ENCODE results near the gene SPTLC2.

The SPTLC2 gene

DNA sequence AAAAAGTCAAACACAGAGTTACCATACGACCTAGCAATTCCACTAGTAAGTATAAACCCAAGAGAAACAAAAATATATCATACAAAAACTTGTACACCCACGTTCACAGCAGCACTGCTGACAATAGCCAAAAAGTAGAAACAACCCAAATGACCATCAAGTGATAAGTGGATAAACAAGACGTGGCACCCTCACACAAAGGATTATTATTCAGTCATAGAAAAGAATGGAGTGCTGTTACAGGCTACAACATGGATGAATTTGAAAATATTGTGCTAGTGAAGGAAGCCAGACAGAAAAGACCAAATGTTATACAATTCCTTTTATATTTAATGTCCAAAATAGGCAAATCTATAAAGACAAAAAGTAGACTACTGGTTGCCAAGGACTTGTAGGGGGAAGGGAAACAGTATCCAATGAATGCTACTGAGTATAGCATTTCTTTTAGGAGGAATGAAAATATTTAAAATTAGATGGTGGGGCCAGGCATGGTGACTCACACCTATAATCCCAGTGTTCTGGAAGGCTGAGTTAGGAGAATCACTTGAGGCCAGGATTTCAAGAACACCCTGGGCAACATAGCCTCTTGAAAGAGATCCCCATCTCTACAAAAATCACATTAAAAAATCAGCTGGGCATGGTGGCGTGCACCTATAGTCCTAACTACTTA lies 41.9 kb downstream of the SPTLC2 start:
- Histone ChIP-seq H3K27ac (ENCODE audit: low read length) (no peak overlapping the region), H4K20me1 (ENCODE audit: insufficient read depth, low read length) (no peaks in the 10 kb centered on the region), H3K4me3 (ENCODE audit: low read length) (no peak overlapping the region), H2AFZ (ENCODE audit: low read length) (no peak overlapping the region), H3K36me3 (replicated peaks; ENCODE audit: insufficient read depth, low read length) (no peaks in the 10 kb centered on the region), H3K9ac (ENCODE audit: low read length) (no peak overlapping the region), H3F3A (ENCODE audit: insufficient read depth, low read length) (no peaks in the 10 kb centered on the region), H3K4me2 (ENCODE audit: low read depth, low read length) (no peak overlapping the region), H3K4me1 (ENCODE audit: low read length) (no peaks in the 10 kb centered on the region), H3K9me2 (replicated peaks; ENCODE audit: insufficient read depth, low read length) (no peaks in the 10 kb centered on the region), H3K27me3 (replicated peaks; ENCODE audit: insufficient read depth, low read length) (no peaks in the 10 kb centered on the region), H3K79me2 (ENCODE audit: low read length) (no peaks in the 10 kb centered on the region), H3K9me3 (replicated peaks; ENCODE audit: insufficient read depth, low read length) (no peaks in the 10 kb centered on the region)
- DNase-seq, result no peak
- TF ChIP-seq EZH2 (optimal IDR thresholded peaks at IDR 0.05; ENCODE audit: low read depth, low read length), result no peak

DNA sequence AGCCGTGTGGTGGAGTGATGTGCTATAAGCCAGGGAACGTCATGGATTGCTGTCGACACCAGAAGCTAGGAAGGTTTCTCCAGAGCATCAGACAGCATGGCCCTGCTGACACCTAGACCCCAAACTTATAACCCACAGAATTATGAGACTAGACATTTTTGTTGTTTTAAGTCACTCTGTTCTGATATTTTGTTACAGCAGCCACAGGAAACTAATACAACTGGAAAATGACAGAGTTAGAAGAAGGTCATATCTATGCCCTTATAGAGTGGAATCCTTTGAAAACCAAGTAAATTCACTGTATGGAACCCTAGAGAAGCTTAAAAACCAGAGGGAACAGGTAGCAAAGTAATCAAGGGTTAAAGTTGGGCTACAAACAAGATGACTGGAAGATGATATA lies 42.5 kb downstream of the SPTLC2 start:
- no peaks in the 10 kb centered on the region for H3K9me2 ChIP-seq (replicated peaks; ENCODE audit: insufficient read depth, low read length)
- no peak overlapping the region for H3K4me3 ChIP-seq (ENCODE audit: low read length)
- H3F3A ChIP-seq (ENCODE audit: insufficient read depth, low read length), result no peaks in the 10 kb centered on the region
- H3K4me2 ChIP-seq (ENCODE audit: low read depth, low read length), result no peak overlapping the region
- no peak overlapping the region for H3K9ac ChIP-seq (ENCODE audit: low read length)
- H3K27ac ChIP-seq (ENCODE audit: low read length), result no peak overlapping the region
- TF ChIP-seq, protein P1, sequence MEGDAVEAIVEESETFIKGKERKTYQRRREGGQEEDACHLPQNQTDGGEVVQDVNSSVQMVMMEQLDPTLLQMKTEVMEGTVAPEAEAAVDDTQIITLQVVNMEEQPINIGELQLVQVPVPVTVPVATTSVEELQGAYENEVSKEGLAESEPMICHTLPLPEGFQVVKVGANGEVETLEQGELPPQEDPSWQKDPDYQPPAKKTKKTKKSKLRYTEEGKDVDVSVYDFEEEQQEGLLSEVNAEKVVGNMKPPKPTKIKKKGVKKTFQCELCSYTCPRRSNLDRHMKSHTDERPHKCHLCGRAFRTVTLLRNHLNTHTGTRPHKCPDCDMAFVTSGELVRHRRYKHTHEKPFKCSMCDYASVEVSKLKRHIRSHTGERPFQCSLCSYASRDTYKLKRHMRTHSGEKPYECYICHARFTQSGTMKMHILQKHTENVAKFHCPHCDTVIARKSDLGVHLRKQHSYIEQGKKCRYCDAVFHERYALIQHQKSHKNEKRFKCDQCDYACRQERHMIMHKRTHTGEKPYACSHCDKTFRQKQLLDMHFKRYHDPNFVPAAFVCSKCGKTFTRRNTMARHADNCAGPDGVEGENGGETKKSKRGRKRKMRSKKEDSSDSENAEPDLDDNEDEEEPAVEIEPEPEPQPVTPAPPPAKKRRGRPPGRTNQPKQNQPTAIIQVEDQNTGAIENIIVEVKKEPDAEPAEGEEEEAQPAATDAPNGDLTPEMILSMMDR (IDR thresholded peaks at IDR 0.05; ENCODE audit: low read length), result no peak
- no peak for TF ChIP-seq EZH2phosphoT487 (IDR thresholded peaks at IDR 0.05; ENCODE audit: low read length)
- no peak for TF ChIP-seq EZH2 (optimal IDR thresholded peaks at IDR 0.05; ENCODE audit: low read depth, low read length)
- H2AFZ ChIP-seq (ENCODE audit: low read length), result no peak overlapping the region
- H3K9me3 ChIP-seq (replicated peaks; ENCODE audit: insufficient read depth, low read length), result no peaks in the 10 kb centered on the region
- no peaks in the 10 kb centered on the region for H3K36me3 ChIP-seq (replicated peaks; ENCODE audit: insufficient read depth, low read length)
- H3K79me2 ChIP-seq (ENCODE audit: low read length), result no peaks in the 10 kb centered on the region
- H4K20me1 ChIP-seq (ENCODE audit: insufficient read depth, low read length), result no peaks in the 10 kb centered on the region
- H3K4me1 ChIP-seq (ENCODE audit: low read length), result no peaks in the 10 kb centered on the region
- no peak for DNase-seq
- H3K27me3 ChIP-seq (replicated peaks; ENCODE audit: insufficient read depth, low read length), result no peaks in the 10 kb centered on the region

DNA sequence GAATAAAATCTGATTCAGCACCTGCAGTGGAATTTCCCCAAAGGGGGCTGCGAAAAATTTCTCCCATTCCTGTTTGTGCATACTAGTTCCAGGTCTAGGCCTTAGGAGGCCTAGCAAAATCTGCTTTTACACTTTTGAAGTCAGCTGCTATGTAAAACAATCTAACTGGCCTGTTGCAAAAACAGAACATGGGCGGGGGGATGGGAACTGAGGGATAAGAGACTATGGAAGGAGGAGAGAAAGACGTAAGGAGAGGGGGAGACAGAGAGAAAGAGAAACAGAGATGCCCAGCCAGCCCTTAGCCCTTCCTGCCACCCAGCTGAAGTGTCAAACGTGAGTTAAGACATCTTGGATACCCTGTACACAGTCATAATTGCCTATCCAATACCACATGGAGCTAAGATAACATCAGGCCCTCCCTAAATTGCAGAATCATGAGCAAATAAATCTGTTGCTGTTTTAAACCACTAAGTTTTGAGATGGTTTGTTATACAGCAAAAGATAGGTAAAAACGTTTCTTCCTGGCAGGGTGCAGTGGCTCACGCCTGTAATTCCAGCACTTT lies 45.6 kb downstream of the SPTLC2 start:
- Histone ChIP-seq H3F3A (ENCODE audit: insufficient read depth, low read length) (no peaks in the 10 kb centered on the region), H3K9me3 (replicated peaks; ENCODE audit: insufficient read depth, low read length) (no peaks in the 10 kb centered on the region), H3K4me2 (ENCODE audit: low read depth, low read length) (no peak overlapping the region), H3K27me3 (replicated peaks; ENCODE audit: insufficient read depth, low read length) (no peaks in the 10 kb centered on the region), H3K27ac (ENCODE audit: low read length) (no peak overlapping the region), H3K9me2 (replicated peaks; ENCODE audit: insufficient read depth, low read length) (no peaks in the 10 kb centered on the region), H4K20me1 (ENCODE audit: insufficient read depth, low read length) (no peaks in the 10 kb centered on the region), H3K79me2 (ENCODE audit: low read length) (no peaks in the 10 kb centered on the region), H3K36me3 (replicated peaks; ENCODE audit: insufficient read depth, low read length) (no peaks in the 10 kb centered on the region), H3K4me1 (ENCODE audit: low read length) (no peaks in the 10 kb centered on the region), H2AFZ (ENCODE audit: low read length) (no peak overlapping the region), H3K9ac (ENCODE audit: low read length) (no peak overlapping the region), H3K4me3 (ENCODE audit: low read length) (no peak overlapping the region)
- no peak for DNase-seq
- TF ChIP-seq, protein P1 (IDR thresholded peaks at IDR 0.05; ENCODE audit: low read length), result no peak
- TF ChIP-seq EZH2phosphoT487 (IDR thresholded peaks at IDR 0.05; ENCODE audit: low read length) (no peak), EZH2 (optimal IDR thresholded peaks at IDR 0.05; ENCODE audit: low read depth, low read length) (no peak)

DNA sequence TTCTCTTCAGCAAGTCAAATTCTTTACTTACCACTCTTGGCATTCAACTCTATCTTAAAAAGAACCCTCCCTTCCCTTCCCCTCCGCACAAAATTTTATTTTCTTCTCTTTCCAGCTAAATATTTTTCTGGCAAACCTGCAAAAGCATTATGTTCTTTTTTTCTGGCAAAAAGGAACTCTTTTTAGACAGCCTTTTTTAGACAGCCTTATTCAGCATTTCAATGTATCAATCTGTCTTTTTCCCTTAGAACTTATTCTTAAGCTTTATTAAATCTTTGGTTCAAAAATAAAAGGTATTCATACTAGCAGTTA lies 50.5 kb downstream of the SPTLC2 start:
- Histone ChIP-seq H3K9ac (ENCODE audit: low read length) (no peak overlapping the region), H3F3A (ENCODE audit: insufficient read depth, low read length) (no peaks in the 10 kb centered on the region), H3K27me3 (replicated peaks; ENCODE audit: insufficient read depth, low read length) (no peaks in the 10 kb centered on the region), H2AFZ (ENCODE audit: low read length) (no peak overlapping the region), H3K9me2 (replicated peaks; ENCODE audit: insufficient read depth, low read length) (no peaks in the 10 kb centered on the region), H3K79me2 (ENCODE audit: low read length) (no peaks in the 10 kb centered on the region), H4K20me1 (ENCODE audit: insufficient read depth, low read length) (no peaks in the 10 kb centered on the region), H3K27ac (ENCODE audit: low read length) (no peak overlapping the region), H3K9me3 (replicated peaks; ENCODE audit: insufficient read depth, low read length) (no peaks in the 10 kb centered on the region), H3K4me2 (ENCODE audit: low read depth, low read length) (no peak overlapping the region), H3K4me1 (ENCODE audit: low read length) (no peaks in the 10 kb centered on the region), H3K4me3 (ENCODE audit: low read length) (no peak overlapping the region), H3K36me3 (replicated peaks; ENCODE audit: insufficient read depth, low read length) (no peaks in the 10 kb centered on the region)
- TF ChIP-seq EZH2phosphoT487 (IDR thresholded peaks at IDR 0.05; ENCODE audit: low read length) (no peak), EZH2 (optimal IDR thresholded peaks at IDR 0.05; ENCODE audit: low read depth, low read length) (no peak)
- TF ChIP-seq, protein P1 (IDR thresholded peaks at IDR 0.05; ENCODE audit: low read length), result no peak
- no peak for DNase-seq
